Keratinocyte (primary cell): ENCODE results near the gene CFAP46. TPM values are rescaled to one million over a fixed set of nuclear protein-coding genes. Genes with fewer than 3 reads are reported as not detected.

ENCODE experiments used
- DNase-seq: peaks from one replicate; pipeline ENCODE4 v3.0.0-alpha.2; 2011; ENCODE audit warnings: low read depth, missing footprints, low spot score
- FAIRE-seq: peaks from 2 replicates; lab custom pipeline; 2011; peaks lifted over from hg19 to GRCh38; lab: Jason Lieb, UNC
- H2AFZ ChIP-seq: 2 replicates; pipeline ENCODE4 v1.6.0; 2012; ENCODE audit warnings: low read length, control low read depth, inconsistent platforms; ENCODE audit not compliant: control insufficient read depth
- H3K27ac ChIP-seq: 2 replicates; pipeline ENCODE4 v1.5.1; 2011; ENCODE audit warnings: low read length; ENCODE audit not compliant: control insufficient read depth, insufficient read depth
- H3K27me3 ChIP-seq: 3 replicates; pipeline ENCODE4 v1.6.0; 2011; ENCODE audit warnings: low read length; ENCODE audit not compliant: control insufficient read depth, insufficient read depth; ENCODE audit errors: extremely low read depth
- H3K36me3 ChIP-seq, 2 experiments: 2 replicates in 1 of 2; 3 replicates in 1 of 2; pipeline ENCODE4 v1.5.1; 2011; ENCODE audit warnings: low read length in 2 of 2, mild to moderate bottlenecking in 1 of 2; ENCODE audit not compliant: control insufficient read depth in 2 of 2, insufficient read depth in 2 of 2; ENCODE audit errors: extremely low read depth in 1 of 2
- H3K4me1 ChIP-seq: 3 replicates; pipeline ENCODE4 v1.5.1; 2011; ENCODE audit warnings: low read length; ENCODE audit not compliant: control insufficient read depth, insufficient read depth; ENCODE audit errors: extremely low read depth
- H3K4me2 ChIP-seq: 3 replicates; pipeline ENCODE4 v1.6.0; 2011; ENCODE audit warnings: low read depth, low read length; ENCODE audit not compliant: control insufficient read depth, insufficient read depth; ENCODE audit errors: extremely low read depth
- H3K4me3 ChIP-seq, 3 experiments: fragments of 200-600 bp in 1 of 3; sonication (generic) in 1 of 3; 2 replicates in 2 of 3; 3 replicates in 1 of 3; pipeline ENCODE4 v1.5.1; 2011 to 2016; ENCODE audit warnings: low read length in 3 of 3, mild to moderate bottlenecking in 3 of 3, control low read depth in 2 of 3, inconsistent platforms in 1 of 3, low read depth in 1 of 3, mixed read lengths in 1 of 3, mixed run types in 1 of 3, moderate library complexity in 1 of 3; ENCODE audit not compliant: control insufficient read depth in 2 of 3, insufficient read depth in 2 of 3; ENCODE audit errors: extremely low read depth in 1 of 3
- H3K79me2 ChIP-seq: 2 replicates; pipeline ENCODE4 v1.6.0; 2012; ENCODE audit warnings: low read length; ENCODE audit not compliant: control insufficient read depth, insufficient read depth
- H3K9ac ChIP-seq: 3 replicates; pipeline ENCODE4 v1.6.0; 2011; ENCODE audit warnings: low read length; ENCODE audit not compliant: control insufficient read depth, insufficient read depth; ENCODE audit errors: extremely low read depth
- H3K9me1 ChIP-seq: 3 replicates; pipeline ENCODE4 v1.6.0; 2011; ENCODE audit warnings: low read length; ENCODE audit not compliant: control insufficient read depth, insufficient read depth; ENCODE audit errors: extremely low read depth
- H3K9me3 ChIP-seq: 2 replicates; pipeline ENCODE4 v1.5.1; 2012; ENCODE audit warnings: low read depth, low read length; ENCODE audit not compliant: control insufficient read depth
- H4K20me1 ChIP-seq: 3 replicates; pipeline ENCODE4 v1.6.0; 2011; ENCODE audit warnings: low read length; ENCODE audit not compliant: control insufficient read depth, insufficient read depth; ENCODE audit errors: extremely low read depth
- CTCF ChIP-seq, 3 experiments: IDR thresholded peaks in 1 of 3; conservative IDR thresholded peaks in 1 of 3; optimal IDR thresholded peaks in 1 of 3; 2 replicates in 2 of 3; 3 replicates in 1 of 3; pipeline versions ENCODE3 to v1.5.1; 2011; ENCODE audit warnings: low read length in 3 of 3, mild to moderate bottlenecking in 3 of 3, moderate library complexity in 2 of 3, control low read depth in 1 of 3, inconsistent platforms in 1 of 3; ENCODE audit not compliant: insufficient read depth in 2 of 3; ENCODE audit errors: extremely low read depth in 1 of 3
- EZH2 ChIP-seq: IDR thresholded peaks from one replicate; pipeline ENCODE4 v1.6.1; 2012; ENCODE audit warnings: inconsistent platforms, mild to moderate bottlenecking, low read length, moderate library complexity
- dilution Hi-C: fragments of 300-500 bp; cut with MboI; formaldehyde crosslinking; loops from one replicate; pipeline ENCODE4 v1.7.0; 2020; ENCODE audit warnings: low sequenced_read_pairs; ENCODE audit not compliant: extremely low pct_ligation_motif_present
- polyA plus RNA-seq, 5 experiments: library from polyadenylated mRNA; depleted of rRNA in 3 of 5; stranded (reverse) in 3 of 5; stranded (forward) in 1 of 5; unstranded in 1 of 5; fragments of >200 nt; gene quantifications; 1 replicate in 1 of 5; 2 replicates in 3 of 5; 3 replicates in 1 of 5; pipeline versions ENCODE4 v1.2.1 to v1.2.3, GENCODE V29; 2011 to 2012; ENCODE audit warnings: missing spikeins in 2 of 5, low read depth in 1 of 5, low replicate concordance in 1 of 5

The CFAP46 gene
- polyA plus RNA-seq, 1 donor (not counting 4 experiments of a cell fraction or from before 2014, with no cell fraction given): 1.00 TPM

GRCh38 chr10:132910901-132911785 lies 31.2 kb downstream of the CFAP46 start:
- Histone ChIP-seq H3K9me1 (no peaks in the 10 kb centered on the region), H3K36me3 (no peaks in the 10 kb centered on the region), H4K20me1 (no peaks in the 10 kb centered on the region), H2AFZ (no peak overlapping the region), H3K27me3 (no peaks in the 10 kb centered on the region), H3K79me2 (no peaks in the 10 kb centered on the region), H3K27ac (no peak overlapping the region), H3K4me2 (no peak overlapping the region), H3K4me1 (no peaks in the 10 kb centered on the region), H3K9ac (no peak overlapping the region), H3K9me3 (no peaks in the 10 kb centered on the region), H3K4me3 (no peak overlapping the region)
- FAIRE-seq (no peak), DNase-seq (no peak)
- no peak for TF ChIP-seq CTCF (optimal IDR thresholded peaks at IDR 0.05 in 1 of 3, IDR thresholded peaks at IDR 0.05 in 1 of 3, conservative IDR thresholded peaks at IDR 0.05 in 1 of 3; ENCODE audit: extremely low read depth in 1 of 3, insufficient read depth in 2 of 3, low read length in 3 of 3)
- no peak for TF ChIP-seq EZH2
- dilution Hi-C loops: no loop called here

- no peak for FAIRE-seq
- H4K20me1 ChIP-seq: no peaks in the 10 kb centered on the region
- no peak overlapping the region for H3K4me2 ChIP-seq
- H3K4me1 ChIP-seq: no peaks in the 10 kb centered on the region
- dilution Hi-C loops: no loop called here
- no peak overlapping the region for H3K9ac ChIP-seq
- no peaks in the 10 kb centered on the region for H3K79me2 ChIP-seq
- H3K36me3 ChIP-seq: no peaks in the 10 kb centered on the region
- no peak for TF ChIP-seq EZH2
- no peak for TF ChIP-seq CTCF (optimal IDR thresholded peaks at IDR 0.05 in 1 of 3, IDR thresholded peaks at IDR 0.05 in 1 of 3, conservative IDR thresholded peaks at IDR 0.05 in 1 of 3; ENCODE audit: extremely low read depth in 1 of 3, insufficient read depth in 2 of 3, low read length in 3 of 3)
- H3K27ac ChIP-seq: no peak overlapping the region
- no peak overlapping the region for H3K4me3 ChIP-seq
- H3K27me3 ChIP-seq: no peaks in the 10 kb centered on the region
- no peaks in the 10 kb centered on the region for H3K9me1 ChIP-seq
- no peak for DNase-seq
- no peaks in the 10 kb centered on the region for H3K9me3 ChIP-seq
- no peak overlapping the region for H2AFZ ChIP-seq
These were observed 32.0 kb downstream of the CFAP46 start for GRCh38 chr10:132910186-132910880.
